Measurements from ENCODE around the gene ADARB2.
"Not testable (repeated sequence)": the region's sequence is repeated elsewhere in the genome, so short reads cannot be mapped to it uniquely, and the experiment has no call there.

GRCh38 chr10:1226907-1227306, 510.4 kb downstream of the ADARB2 start:
- not testable (repeated sequence) for TF ChIP-seq CTCF, EP300, POLR2A (IDR thresholded peaks at IDR 0.05)
